AG10803 (cell line): ENCODE data around the gene SUMO2.
"Not testable (repeated sequence)": the region's sequence is repeated elsewhere in the genome, so short reads cannot be mapped to it uniquely, and the experiment has no call there.

Experiments used
- DNase-seq: peaks from one replicate; pipeline ENCODE4 v3.0.0; 2010; ENCODE audit warnings: low read depth
- H3K4me3 ChIP-seq: 2 replicates; pipeline ENCODE4 v1.5.1; 2011; ENCODE audit warnings: mild to moderate bottlenecking, low read length, control low read depth
- CTCF ChIP-seq: conservative IDR thresholded peaks from 2 replicates; pipeline ENCODE4 v1.5.1; 2011; ENCODE audit warnings: mild to moderate bottlenecking, low read length, control low read depth, inconsistent platforms

Gene SUMO2

GRCh38 chr17:75144816-75145512, 37.8 kb downstream of the SUMO2 start:
- DNase-seq: no peak
- no peak overlapping the region for H3K4me3 ChIP-seq
- no peak for TF ChIP-seq CTCF

GRCh38 chr17:75142236-75142971, 40.4 kb downstream of the SUMO2 start:
- no peak overlapping the region for H3K4me3 ChIP-seq
- TF ChIP-seq CTCF: no peak
- DNase-seq: no peak

GRCh38 chr17:75138519-75138918, 44.2 kb downstream of the SUMO2 start:
- DNase-seq: no peak
- TF ChIP-seq CTCF: no peak
- no peak overlapping the region for H3K4me3 ChIP-seq

GRCh38 chr17:75137762-75138161, 45.0 kb downstream of the SUMO2 start:
- DNase-seq, H3K4me3 ChIP-seq: not testable (repeated sequence)

- no peak overlapping the region for H3K4me3 ChIP-seq
- no peak for TF ChIP-seq CTCF
- DNase-seq: no peak
Measured at GRCh38 chr17:75135946-75136345, 46.8 kb downstream of the SUMO2 start.

- no peak for TF ChIP-seq CTCF
- H3K4me3 ChIP-seq: no peak overlapping the region
- DNase-seq: no peak
Measured at GRCh38 chr17:75135452-75135851, 47.3 kb downstream of the SUMO2 start.

- H3K4me3 ChIP-seq, DNase-seq: not testable (repeated sequence)
Measured at GRCh38 chr17:75133607-75134347, 49.0 kb downstream of the SUMO2 start.

- no peak for DNase-seq
- no peak overlapping the region for H3K4me3 ChIP-seq
- no peak for TF ChIP-seq CTCF
Measured at GRCh38 chr17:75133001-75133400, 49.8 kb downstream of the SUMO2 start.

- DNase-seq: not testable (repeated sequence)
- H3K4me3 ChIP-seq: peak overlapping the region; percentile 73
Measured at GRCh38 chr17:75132018-75133000, 50.5 kb downstream of the SUMO2 start.
